Gastroesophageal sphincter (tissue), 4 donors: ENCODE measurements around the gene SKIL. TPM values are rescaled to one million over a fixed set of nuclear protein-coding genes. Genes with fewer than 3 reads are reported as not detected.

ENCODE experiments used
- ATAC-seq: fragments of 150-250 bp; one replicate; pipeline ENCODE4 v1.9.1; 2016; ENCODE audit warnings: mild to moderate bottlenecking, moderate library complexity
- H3K27ac ChIP-seq, 4 donors: fragments of 200-600 bp; sonication (generic) in 3 of 4; 1 replicate in 3 of 4; 2 replicates in 1 of 4; pipeline ENCODE4 v1.5.1; 2016 to 2019
- H3K27me3 ChIP-seq: fragments of 200-600 bp; sonication (generic); one replicate; pipeline ENCODE4 v1.5.1; 2019
- H3K36me3 ChIP-seq, 2 donors: fragments of 200-600 bp; sonication (generic); one replicate each; pipeline ENCODE4 v1.5.1; 2019; ENCODE audit warnings: control low read depth in 1 of 2
- H3K4me1 ChIP-seq, 3 donors: fragments of 200-600 bp; sonication (generic); 1 replicate in 2 of 3; 2 replicates in 1 of 3; pipeline ENCODE4 v1.5.1; 2016 to 2019; ENCODE audit warnings: control low read depth in 2 of 3
- H3K4me3 ChIP-seq, 2 donors: fragments of 200-600 bp; sonication (generic); one replicate each; pipeline ENCODE4 v1.5.1; 2019; ENCODE audit warnings: mild to moderate bottlenecking in 1 of 2, moderate library complexity in 1 of 2
- H3K9me3 ChIP-seq, 3 donors: fragments of 200-600 bp; sonication (generic); one replicate each; pipeline ENCODE4 v1.5.1; 2017 to 2019; ENCODE audit warnings: control low read depth in 2 of 3
- EP300 ChIP-seq: sonication (generic); formaldehyde crosslinking; IDR thresholded peaks from one replicate; pipeline ENCODE4 v1.6.1; 2017; ENCODE audit warnings: antibody characterized with exemption, mild to moderate bottlenecking
- POLR2A ChIP-seq, 2 donors: fragments of 450-650 bp; IDR thresholded peaks; one replicate each; pipeline ENCODE4 v1.6.1; 2017; ENCODE audit warnings: antibody characterized with exemption in 2 of 2, mild to moderate bottlenecking in 2 of 2, moderate library complexity in 1 of 2
- POLR2AphosphoS5 ChIP-seq: sonication (generic); formaldehyde crosslinking; IDR thresholded peaks from one replicate; pipeline ENCODE4 v1.6.1; 2017; ENCODE audit warnings: antibody characterized with exemption
- WGBS, 2 donors: methylation state at CpG; one replicate each; pipeline ENCODE4 v1.1.5; 2018; ENCODE audit warnings: low coverage in 1 of 2; 5-methylcytosine and 5-hydroxymethylcytosine counted together
- total RNA-seq, 4 donors: library from RNA; depleted of rRNA; stranded (reverse); fragments of >200 nt; gene quantifications; one replicate each; pipeline ENCODE4 v1.1.0, GENCODE V29; 2016
- TF ChIP-seq, protein P1 (sequence below), 4 experiments: fragments of 200-600 bp in 2 of 4; fragments of 450-650 bp in 2 of 4; sonication (generic) in 1 of 4; IDR thresholded peaks; one replicate each; pipeline ENCODE4 v1.5.1; 2017 to 2019; ENCODE audit warnings: antibody characterized with exemption in 4 of 4, mild to moderate bottlenecking in 2 of 4, moderate library complexity in 2 of 4

Gene SKIL
- total RNA-seq, 4 donors from 2014 or later = 29.1 to 52.8 (median 35.9) TPM

GRCh38 chr3:170321321-170322034 is 36.0 kb upstream of the SKIL start:
- H3K9me3 ChIP-seq = no peaks in the 10 kb centered on the region
- WGBS, 2 donors = 86% methylated on average over 9 of the region's 11 CpGs
- no peak for ATAC-seq
- H3K36me3 ChIP-seq = no peaks in the 10 kb centered on the region
- H3K27ac ChIP-seq = no peak overlapping the region
- H3K4me1 ChIP-seq = no peaks in the 10 kb centered on the region
- H3K27me3 ChIP-seq = no peaks in the 10 kb centered on the region
- no peak overlapping the region for H3K4me3 ChIP-seq
- TF ChIP-seq POLR2AphosphoS5 (no peak), POLR2A (IDR thresholded peaks at IDR 0.05) (no peak), EP300 (no peak)
- TF ChIP-seq, protein P1, sequence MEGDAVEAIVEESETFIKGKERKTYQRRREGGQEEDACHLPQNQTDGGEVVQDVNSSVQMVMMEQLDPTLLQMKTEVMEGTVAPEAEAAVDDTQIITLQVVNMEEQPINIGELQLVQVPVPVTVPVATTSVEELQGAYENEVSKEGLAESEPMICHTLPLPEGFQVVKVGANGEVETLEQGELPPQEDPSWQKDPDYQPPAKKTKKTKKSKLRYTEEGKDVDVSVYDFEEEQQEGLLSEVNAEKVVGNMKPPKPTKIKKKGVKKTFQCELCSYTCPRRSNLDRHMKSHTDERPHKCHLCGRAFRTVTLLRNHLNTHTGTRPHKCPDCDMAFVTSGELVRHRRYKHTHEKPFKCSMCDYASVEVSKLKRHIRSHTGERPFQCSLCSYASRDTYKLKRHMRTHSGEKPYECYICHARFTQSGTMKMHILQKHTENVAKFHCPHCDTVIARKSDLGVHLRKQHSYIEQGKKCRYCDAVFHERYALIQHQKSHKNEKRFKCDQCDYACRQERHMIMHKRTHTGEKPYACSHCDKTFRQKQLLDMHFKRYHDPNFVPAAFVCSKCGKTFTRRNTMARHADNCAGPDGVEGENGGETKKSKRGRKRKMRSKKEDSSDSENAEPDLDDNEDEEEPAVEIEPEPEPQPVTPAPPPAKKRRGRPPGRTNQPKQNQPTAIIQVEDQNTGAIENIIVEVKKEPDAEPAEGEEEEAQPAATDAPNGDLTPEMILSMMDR (IDR thresholded peaks at IDR 0.05) = no peak

- H3K27me3 ChIP-seq = no peaks in the 10 kb centered on the region
- no peaks in the 10 kb centered on the region for H3K36me3 ChIP-seq
- TF ChIP-seq, protein P1 (IDR thresholded peaks at IDR 0.05) = no peak
- TF ChIP-seq EP300 (no peak), POLR2A (IDR thresholded peaks at IDR 0.05) (no peak), POLR2AphosphoS5 (no peak)
- H3K4me1 ChIP-seq = no peaks in the 10 kb centered on the region
- no peak overlapping the region for H3K27ac ChIP-seq
- H3K9me3 ChIP-seq = peaks cover 0 to 8% (median 0%) of the 10 kb centered on the region in 3 donors
- no peak for ATAC-seq
- no peak overlapping the region for H3K4me3 ChIP-seq
- 66 to 75% methylated on average over 8 to 10 of the region's 10 CpGs for WGBS, 2 donors
Measured at GRCh38 chr3:170322566-170323269, 34.8 kb upstream of the SKIL start.

- no peaks in the 10 kb centered on the region for H3K36me3 ChIP-seq
- peaks cover 0 to 8% (median 0%) of the 10 kb centered on the region in 3 donors for H3K9me3 ChIP-seq
- ATAC-seq = no peak
- 75 to 87% methylated on average over 2 to 6 of the region's 6 CpGs for WGBS, 2 donors
- no peak overlapping the region for H3K27ac ChIP-seq
- no peaks in the 10 kb centered on the region for H3K4me1 ChIP-seq
- H3K4me3 ChIP-seq = no peak overlapping the region
- TF ChIP-seq POLR2AphosphoS5 (no peak), POLR2A (IDR thresholded peaks at IDR 0.05) (no peak), EP300 (no peak)
- TF ChIP-seq, protein P1 (IDR thresholded peaks at IDR 0.05) = no peak
- no peaks in the 10 kb centered on the region for H3K27me3 ChIP-seq
Measured at GRCh38 chr3:170323331-170323730, 34.2 kb upstream of the SKIL start.

- Histone ChIP-seq H3K4me1 (no peaks in the 10 kb centered on the region), H3K4me3 (no peak overlapping the region), H3K27me3 (no peaks in the 10 kb centered on the region), H3K36me3 (no peaks in the 10 kb centered on the region), H3K27ac (no peak overlapping the region), H3K9me3 (peaks cover 0 to 8% (median 0%) of the 10 kb centered on the region in 3 donors)
- 76 to 100% methylated on average over 2 to 3 of the region's 3 CpGs for WGBS, 2 donors
- ATAC-seq = no peak
- TF ChIP-seq, protein P1 (IDR thresholded peaks at IDR 0.05) = no peak
- TF ChIP-seq EP300 (no peak), POLR2AphosphoS5 (no peak), POLR2A (IDR thresholded peaks at IDR 0.05) (no peak)
Measured at GRCh38 chr3:170324962-170325361, 32.6 kb upstream of the SKIL start.
